Measurements from ENCODE around the gene CNOT3. TPM values are rescaled to one million over a fixed set of nuclear protein-coding genes. Genes with fewer than 3 reads are reported as not detected.
A peak's percentile ranks its signal among the peaks of the same experiment; 100 is the strongest.

Gene CNOT3
- total RNA-seq, 1 donor from 2014 or later: 6.1 TPM

- no peak for TF ChIP-seq CTCF (IDR thresholded peaks at IDR 0.05; ENCODE audit: insufficient read depth, low read length, severe bottlenecking)
- FAIRE-seq (peak; percentile 13), DNase-seq (ENCODE audit: low read depth) (no peak)
- Histone ChIP-seq H3K27me3 (ENCODE audit: control insufficient read depth, insufficient read depth, low read length) (no peaks in the 10 kb centered on the region), H3K36me3 (ENCODE audit: control insufficient read depth, insufficient read depth, low read length) (peaks cover 4% of the 10 kb centered on the region), H3K4me3 (ENCODE audit: low read depth, low read length) (no peak overlapping the region)
These were observed 3.5 kb upstream of the CNOT3 start for GRCh38 chr19:54133957-54134590.

GRCh38 chr19:54136086-54136863, 1.3 kb upstream of the CNOT3 start:
- DNase-seq (ENCODE audit: low read depth) (peak; percentile 29), FAIRE-seq (no peak)
- Histone ChIP-seq H3K36me3 (ENCODE audit: control insufficient read depth, insufficient read depth, low read length) (peaks cover 5% of the 10 kb centered on the region), H3K27me3 (ENCODE audit: control insufficient read depth, insufficient read depth, low read length) (no peaks in the 10 kb centered on the region), H3K4me3 (ENCODE audit: low read depth, low read length) (peak overlapping the region; percentile 47)
- TF ChIP-seq CTCF (IDR thresholded peaks at IDR 0.05; ENCODE audit: insufficient read depth, low read length, severe bottlenecking): no peak

GRCh38 chr19:54136864-54137698, 481 bp upstream of the CNOT3 start:
- Histone ChIP-seq H3K36me3 (ENCODE audit: control insufficient read depth, insufficient read depth, low read length) (peaks cover 5% of the 10 kb centered on the region), H3K27me3 (ENCODE audit: control insufficient read depth, insufficient read depth, low read length) (no peaks in the 10 kb centered on the region), H3K4me3 (ENCODE audit: low read depth, low read length) (peak overlapping the region; percentile 84)
- TF ChIP-seq CTCF (IDR thresholded peaks at IDR 0.05; ENCODE audit: insufficient read depth, low read length, severe bottlenecking): no peak
- DNase-seq (ENCODE audit: low read depth) (peak; percentile 99), FAIRE-seq (peak; percentile 95)

DNA sequence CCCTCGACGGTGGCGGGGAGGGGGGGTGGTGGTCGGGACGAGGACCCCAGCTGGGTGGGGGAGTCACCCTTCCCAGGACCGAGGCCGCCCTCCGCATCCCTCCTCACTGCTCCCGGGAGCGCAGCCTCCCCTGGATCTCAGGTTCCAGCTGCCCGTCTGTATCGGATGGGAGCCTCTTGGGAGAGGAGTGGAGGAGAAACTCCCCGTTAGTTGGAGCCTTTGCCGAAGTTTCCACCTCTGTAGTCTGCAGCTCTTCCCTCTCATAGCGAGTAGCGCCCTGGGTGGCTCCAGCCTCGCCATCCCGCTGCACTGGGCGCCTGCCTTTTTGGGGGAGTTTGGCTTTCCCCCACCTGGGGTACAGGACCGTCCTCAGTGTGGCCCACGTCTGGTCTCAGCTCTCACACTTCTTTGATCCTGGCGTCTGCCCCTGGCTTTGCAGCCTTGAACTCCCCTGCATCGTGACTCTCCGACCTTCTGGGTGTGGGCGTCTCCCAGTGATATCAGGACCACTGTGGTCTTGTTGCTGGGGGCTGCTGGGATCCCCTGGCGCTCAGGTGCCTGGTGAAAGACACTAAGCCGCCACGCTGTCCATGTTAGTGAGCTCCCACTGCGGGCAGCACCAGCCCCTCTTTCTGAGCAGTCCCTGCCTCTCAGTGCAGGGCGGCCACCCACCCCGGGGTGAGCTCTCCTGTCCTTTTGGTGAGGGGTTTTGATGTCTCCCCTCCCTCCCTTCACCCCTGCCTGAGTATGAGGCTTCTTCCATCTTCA, 1.1 kb downstream of the CNOT3 start:
- Histone ChIP-seq H3K36me3 (ENCODE audit: control insufficient read depth, insufficient read depth, low read length) (peaks cover 18% of the 10 kb centered on the region), H3K4me3 (ENCODE audit: low read depth, low read length) (peak overlapping the region; percentile 84), H3K27me3 (ENCODE audit: control insufficient read depth, insufficient read depth, low read length) (no peaks in the 10 kb centered on the region)
- FAIRE-seq: no peak
- no peak for DNase-seq (ENCODE audit: low read depth)
- no peak for TF ChIP-seq CTCF (IDR thresholded peaks at IDR 0.05; ENCODE audit: insufficient read depth, low read length, severe bottlenecking)

- no peak for DNase-seq (ENCODE audit: low read depth)
- H3K4me3 ChIP-seq (ENCODE audit: low read depth, low read length): no peak overlapping the region
- H3K27me3 ChIP-seq (ENCODE audit: control insufficient read depth, insufficient read depth, low read length): no peaks in the 10 kb centered on the region
- TF ChIP-seq CTCF (IDR thresholded peaks at IDR 0.05; ENCODE audit: insufficient read depth, low read length, severe bottlenecking): no peak
- no peak for FAIRE-seq
- peaks cover 37% of the 10 kb centered on the region for H3K36me3 ChIP-seq (ENCODE audit: control insufficient read depth, insufficient read depth, low read length)
These were observed 3.8 kb downstream of the CNOT3 start for GRCh38 chr19:54141356-54141755.
